Renal pelvis (tissue), 12 donors: Measurements from ENCODE around the gene GATA5. TPM values are rescaled to one million over a fixed set of nuclear protein-coding genes. Genes with fewer than 3 reads are reported as not detected.

Experiments
- DNase-seq: peaks from one replicate; pipeline ENCODE4 v3.0.0-alpha.2; 2013
- long read RNA-seq, 16 experiments: transcript quantifications; one replicate each; lab custom pipeline, GENCODE V29; 2026
- polyA plus RNA-seq, 3 donors: library from polyadenylated mRNA; unstranded; fragments of 120-200 nt; gene quantifications; one replicate each; pipeline ENCODE4 v1.2.1, GENCODE V29; 2013; ENCODE audit not compliant: insufficient read length in 3 of 3

The GATA5 gene
- 10 to 100 TPM in 1 of 3 donors, 1 to 10 TPM in 2; 7.5 to 11.0 (median 8.2) TPM for polyA plus RNA-seq
- long read RNA-seq, donor 1, partial matches to known transcripts, result 0 of 2 reads
- long read RNA-seq, donor 1, other reads (novel, unspliced or antisense), result 0 of 2 reads
- long read RNA-seq, donor 2, partial matches to known transcripts, result 0 of 4 reads
- long read RNA-seq, donor 2, other reads (novel, unspliced or antisense), result 0 of 4 reads
- long read RNA-seq, donor 3, partial matches to known transcripts, result 0 of 3 reads
- long read RNA-seq, donor 3, other reads (novel, unspliced or antisense), result 0 of 3 reads
- long read RNA-seq, donor 4, partial matches to known transcripts, result 0 of 2 reads
- long read RNA-seq, donor 4, other reads (novel, unspliced or antisense), result 0 of 2 reads
- long read RNA-seq, donor 5, partial matches to known transcripts, result 0 of 1 reads
- long read RNA-seq, donor 5, other reads (novel, unspliced or antisense), result 0 of 1 reads
- long read RNA-seq, donor 6, partial matches to known transcripts, result 0 of 1 reads
- long read RNA-seq, donor 6, other reads (novel, unspliced or antisense), result 0 of 1 reads
- long read RNA-seq, donor 7, partial matches to known transcripts, result 0 of 2 reads
- long read RNA-seq, donor 7, other reads (novel, unspliced or antisense), result 0 of 2 reads
- long read RNA-seq, donor 8, partial matches to known transcripts, result 0 of 1 reads
- long read RNA-seq, donor 8, other reads (novel, unspliced or antisense), result 0 of 1 reads
- long read RNA-seq, donor 9, partial matches to known transcripts, result 0 of 3 reads
- long read RNA-seq, donor 9, other reads (novel, unspliced or antisense), result 0 of 3 reads
- long read RNA-seq, donor 10, result 0 reads
- long read RNA-seq, donor 11, partial matches to known transcripts, result 5 of 6 reads
- long read RNA-seq, donor 11, other reads (novel, unspliced or antisense), result 0 of 6 reads
- long read RNA-seq, donor 12, transcript GATA5-201 (7 exons, 2,595 nt), result major isoform, 5 of 5 reads
- long read RNA-seq, donor 12, partial matches to known transcripts, result 0 of 5 reads
- long read RNA-seq, donor 12, other reads (novel, unspliced or antisense), result 0 of 5 reads
- long read RNA-seq, donor 13, result 0 reads
- long read RNA-seq, donor 14, transcript GATA5-201 (7 exons, 2,595 nt), result major isoform, 5 of 5 reads
- long read RNA-seq, donor 14, partial matches to known transcripts, result 0 of 5 reads
- long read RNA-seq, donor 14, other reads (novel, unspliced or antisense), result 0 of 5 reads
- long read RNA-seq, donor 15, partial matches to known transcripts, result 0 of 2 reads
- long read RNA-seq, donor 15, other reads (novel, unspliced or antisense), result 0 of 2 reads
- long read RNA-seq, donor 16, partial matches to known transcripts, result 7 of 9 reads
- long read RNA-seq, donor 16, other reads (novel, unspliced or antisense), result 0 of 9 reads

GRCh38 chr20:62475772-62476055 is at the start of gene GATA5:
Gene GATA5 (minus strand): TSS chr20:62475995. CDS start chr20:62475521, 474 bp downstream.
- DNase-seq, result no peak

GRCh38 chr20:62525014-62525413 is 49.2 kb upstream of the GATA5 start:
- DNase-seq, result no peak

GRCh38 chr20:62524505-62524911 is 48.7 kb upstream of the GATA5 start:
- peak; percentile 30 for DNase-seq

GRCh38 chr20:62523473-62524203 is 47.8 kb upstream of the GATA5 start:
- DNase-seq, result no peak

- no peak for DNase-seq
Measured at GRCh38 chr20:62522748-62523396, 47.1 kb upstream of the GATA5 start.

GRCh38 chr20:62519826-62520225 is 44.0 kb upstream of the GATA5 start:
- DNase-seq, result no peak

- DNase-seq, result no peak
Measured at GRCh38 chr20:62518911-62519310, 43.1 kb upstream of the GATA5 start.

- no peak for DNase-seq
Measured at GRCh38 chr20:62517901-62518610, 42.3 kb upstream of the GATA5 start.

- no peak for DNase-seq
Measured at GRCh38 chr20:62517168-62517567, 41.4 kb upstream of the GATA5 start.

GRCh38 chr20:62516338-62516737 is 40.5 kb upstream of the GATA5 start:
- DNase-seq, result no peak

GRCh38 chr20:62515826-62516225 is 40.0 kb upstream of the GATA5 start:
- DNase-seq, result no peak

- no peak for DNase-seq
Measured at GRCh38 chr20:62515280-62515679, 39.5 kb upstream of the GATA5 start.

- DNase-seq, result no peak
Measured at GRCh38 chr20:62513991-62514390, 38.2 kb upstream of the GATA5 start.

- peak; percentile 47 for DNase-seq
Measured at GRCh38 chr20:62511915-62512610, 36.3 kb upstream of the GATA5 start.

GRCh38 chr20:62511300-62511914 is 35.6 kb upstream of the GATA5 start:
- no peak for DNase-seq

GRCh38 chr20:62508641-62509051 is 32.9 kb upstream of the GATA5 start:
- no peak for DNase-seq

- DNase-seq, result no peak
Measured at GRCh38 chr20:62507991-62508640, 32.3 kb upstream of the GATA5 start.

- no peak for DNase-seq
Measured at GRCh38 chr20:62507323-62507722, 31.5 kb upstream of the GATA5 start.
